ENCODE data around the gene TTC39A. TPM values are rescaled to one million over a fixed set of nuclear protein-coding genes. Genes with fewer than 3 reads are reported as not detected.

TTC39A gene
- 100 to 1,000 TPM in 1 of 2 donors, 10 to 100 TPM in 1; 80.4 to 114 TPM for total RNA-seq
- long read RNA-seq, transcript TTC39A-208 (18 exons, 2,718 nt) = major isoform, 5 of 169 reads
- long read RNA-seq, partial matches to known transcripts = 36 of 169 reads
- long read RNA-seq, other reads (novel, unspliced or antisense) = 125 of 169 reads

DNA sequence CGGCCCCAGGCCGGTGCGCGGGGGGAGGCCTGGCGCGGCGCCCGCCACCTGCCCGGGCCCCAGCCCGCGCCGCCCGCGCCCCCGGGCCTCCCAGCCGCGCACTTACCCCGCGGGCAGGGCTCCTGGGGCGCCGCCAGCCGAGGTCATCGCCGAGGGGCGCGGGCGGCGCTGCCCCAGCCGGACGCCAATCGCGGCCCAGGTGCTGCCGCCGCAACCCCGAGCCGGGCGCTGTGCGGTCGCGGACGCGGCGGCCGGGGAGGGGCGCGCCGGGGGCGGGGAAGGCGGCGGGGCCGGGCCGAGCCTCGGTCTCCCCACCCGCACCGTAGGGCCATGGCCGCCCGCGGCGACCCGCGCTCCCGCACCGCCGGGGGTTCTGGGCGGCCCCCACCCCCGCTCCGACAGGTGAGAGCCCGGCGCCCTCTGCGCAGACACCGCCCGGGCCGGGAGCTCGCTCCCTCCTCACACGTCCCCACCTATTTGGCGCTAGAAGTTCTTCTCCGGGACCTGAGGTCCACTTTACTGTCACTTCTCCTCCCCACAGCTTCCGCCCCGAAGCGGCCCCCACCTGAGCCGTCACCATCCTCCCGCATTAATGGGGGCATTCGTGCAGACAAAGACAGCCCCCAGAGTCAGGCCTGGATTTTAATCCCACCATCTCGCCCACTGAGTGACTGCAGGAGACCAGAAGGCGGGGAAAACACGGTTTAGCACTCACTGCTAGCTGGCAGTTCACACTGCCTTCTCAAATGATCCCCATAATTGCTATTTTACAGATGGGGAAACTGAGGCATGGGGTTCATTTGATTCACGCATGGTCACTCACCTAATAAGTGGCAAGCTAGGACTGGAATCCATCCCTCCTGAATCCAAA is at the start of gene TTC39A:
Gene TTC39A, minus strand, starts transcription at position 232 of the 871 bp plus-strand sequence. Its CDS starts 85 bp downstream, at position 147.
- DNase-seq (peak in 1 of 2 donors; percentile 40), ATAC-seq (peak; percentile 12)

DNA sequence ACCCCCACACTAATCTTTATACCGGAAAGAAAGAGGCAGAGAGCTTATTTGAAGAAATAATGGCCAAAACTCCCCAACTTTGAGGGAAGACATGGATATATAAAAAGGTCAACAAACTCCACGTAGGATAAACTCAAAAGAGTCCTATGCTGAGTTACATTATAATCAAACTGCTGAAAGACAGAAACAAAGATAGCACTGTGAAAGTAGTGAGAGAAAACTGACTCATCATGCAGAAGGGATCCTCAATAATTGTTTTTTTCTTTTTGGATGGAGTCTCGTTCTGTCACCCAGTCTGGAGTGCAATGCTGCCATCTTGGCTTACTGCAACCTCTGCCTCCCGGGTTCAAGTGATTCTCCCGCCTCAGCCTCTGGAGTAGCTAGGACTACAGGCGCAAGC is 48.5 kb upstream of the TTC39A start:
- intact Hi-C loops (cut with DNase I, micrococcal nuclease) = no loop called here
- ATAC-seq (no peak), DNase-seq (no peak)

More for the DNA sequence above, at the start of gene TTC39A:
- intact Hi-C loops (cut with DNase I, micrococcal nuclease) = no loop called here

DNA sequence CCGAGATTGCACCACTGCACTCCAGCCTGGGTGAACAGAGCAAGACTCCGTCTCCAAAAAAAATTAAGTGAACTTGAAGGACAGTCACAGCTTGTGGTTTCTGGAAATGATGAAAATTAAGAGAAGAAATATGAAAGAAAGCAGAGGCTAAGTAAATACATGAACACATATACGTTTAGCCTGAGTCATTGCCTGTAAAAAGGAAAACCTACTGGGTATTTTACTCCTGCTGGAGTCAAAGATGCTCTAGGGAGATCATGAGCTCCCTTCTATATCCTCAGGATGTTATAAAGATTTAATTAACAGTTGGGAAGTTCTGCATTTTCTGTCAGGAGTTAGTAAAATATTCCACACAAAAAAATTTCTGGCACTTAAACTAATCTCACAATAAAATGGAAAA is 43.5 kb upstream of the TTC39A start:
- ATAC-seq (no peak), DNase-seq (no peak)
- intact Hi-C loops (cut with DNase I, micrococcal nuclease) = no loop called here

DNA sequence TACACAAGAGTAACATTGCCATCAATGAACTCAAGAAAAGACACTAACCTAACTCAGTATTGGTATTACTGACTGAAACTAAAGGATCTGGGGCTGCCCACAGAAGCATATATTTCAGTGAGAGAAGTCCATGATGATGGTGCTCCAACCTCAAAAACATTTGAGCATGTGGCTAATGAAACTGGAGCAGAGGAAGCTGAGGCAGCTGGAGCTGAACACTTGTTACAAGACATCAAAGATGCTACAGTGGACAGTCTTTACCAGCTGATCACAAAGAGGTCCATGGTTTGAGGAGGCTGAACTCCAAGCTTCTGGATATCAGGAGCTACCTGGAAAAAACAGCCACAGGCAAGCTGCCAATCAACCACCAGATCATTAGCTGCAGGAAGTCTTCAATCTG is 42.2 kb upstream of the TTC39A start:
- intact Hi-C loops (cut with DNase I, micrococcal nuclease) = no loop called here
- DNase-seq (no peak), ATAC-seq (no peak)

DNA sequence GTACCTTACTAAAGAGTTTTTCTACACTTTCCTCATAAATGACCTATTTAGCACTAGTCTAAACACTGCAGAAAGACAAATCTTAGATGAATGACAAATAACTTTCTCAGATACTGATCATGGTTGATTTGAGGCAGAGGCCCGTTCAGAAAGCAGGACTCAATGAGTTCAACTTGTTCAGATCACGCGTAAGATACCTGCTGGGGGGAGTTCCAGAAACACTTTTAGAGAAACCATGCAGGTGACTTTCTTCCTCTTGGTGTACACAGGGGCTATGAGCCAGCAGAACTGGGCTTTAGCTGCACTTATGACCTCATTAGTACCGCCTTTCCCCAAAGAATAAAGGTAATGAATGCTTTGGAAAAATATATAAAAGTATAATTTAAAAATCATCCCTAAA is 38.8 kb upstream of the TTC39A start:
- intact Hi-C loops (cut with DNase I, micrococcal nuclease) = no loop called here
- no peak for ATAC-seq

DNA sequence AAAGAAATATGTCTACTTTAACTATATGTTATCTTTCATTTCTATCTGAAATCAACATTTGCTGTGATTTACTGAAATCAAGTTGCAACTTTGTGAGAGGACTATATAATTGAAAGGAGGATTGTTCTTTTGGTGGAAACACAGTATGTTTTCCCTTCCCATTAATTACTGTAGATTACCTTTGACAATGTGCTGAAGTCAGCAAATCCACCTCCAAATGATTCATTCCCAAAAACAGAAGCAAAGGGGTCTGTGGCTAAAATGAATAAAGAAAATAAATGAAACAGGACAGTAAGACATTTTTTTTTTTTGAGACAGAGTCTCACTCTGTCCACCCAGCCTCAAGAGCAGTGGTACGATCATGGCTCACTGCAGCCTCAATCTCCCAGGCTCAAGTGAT is 35.4 kb upstream of the TTC39A start:
- ATAC-seq (no peak), DNase-seq (no peak)
- intact Hi-C loops (cut with DNase I, micrococcal nuclease) = no loop called here

More for the DNA sequence above, 38.8 kb upstream of the TTC39A start:
- no peak for DNase-seq

DNA sequence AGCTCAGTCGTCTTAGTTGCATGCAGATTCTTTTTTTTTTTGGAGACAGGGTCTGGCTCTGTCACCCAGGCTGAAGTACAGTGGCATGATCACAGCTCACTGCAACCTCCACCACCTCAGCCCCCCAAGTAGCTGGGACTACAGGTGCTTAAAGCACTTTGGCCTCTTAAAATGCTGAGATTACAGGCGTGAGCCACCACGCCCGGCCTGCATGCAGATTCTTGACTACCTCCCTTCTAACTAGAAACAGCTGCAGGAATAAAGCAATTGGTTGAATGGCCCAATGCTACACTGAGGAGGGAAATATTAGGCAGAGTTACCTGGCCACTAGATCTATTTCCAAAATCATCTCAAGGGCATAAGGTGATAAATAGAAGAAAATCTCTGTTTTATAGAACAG is 29.5 kb upstream of the TTC39A start:
- DNase-seq (no peak), ATAC-seq (peak; percentile 51)
- intact Hi-C loops (cut with DNase I, micrococcal nuclease) = no loop called here

DNA sequence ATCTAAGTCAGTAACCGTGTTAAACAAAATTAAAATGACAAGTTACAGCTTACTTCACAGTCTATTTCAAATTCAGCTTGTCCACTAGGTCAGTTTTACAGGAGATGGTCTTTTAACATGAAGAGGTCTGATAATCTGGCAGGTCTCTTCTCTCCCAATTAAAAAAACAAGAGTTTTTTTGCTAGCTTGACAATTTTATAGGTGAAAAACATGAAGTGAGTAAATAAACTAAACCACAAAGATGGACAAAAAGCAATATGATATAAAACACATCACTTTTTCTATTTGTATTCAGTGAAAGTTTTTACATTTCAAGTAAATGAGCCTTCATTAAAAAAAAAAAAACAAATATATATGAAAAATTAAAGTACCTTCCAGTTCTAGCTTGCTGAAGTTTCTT is 25.0 kb upstream of the TTC39A start:
- DNase-seq = no peak
- ATAC-seq = no peak

DNA sequence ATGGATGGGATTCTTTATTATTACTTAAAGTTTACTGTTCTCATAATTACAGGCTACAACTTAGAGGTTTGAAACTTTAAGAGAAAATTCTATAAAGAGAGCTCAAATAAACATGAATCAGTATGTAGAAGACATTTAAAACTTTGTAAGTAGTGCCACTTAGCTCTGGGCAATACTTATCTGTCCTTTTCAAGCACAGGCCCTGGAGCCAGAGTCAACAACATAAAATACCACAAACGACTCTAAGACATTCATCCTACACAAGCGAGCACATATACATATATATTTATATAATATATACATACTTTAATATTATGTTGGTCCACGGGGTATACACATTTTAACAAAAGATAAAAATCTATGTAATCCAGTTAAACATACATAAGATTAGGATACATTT is 24.1 kb upstream of the TTC39A start:
- intact Hi-C loops (cut with DNase I, micrococcal nuclease) = no loop called here
- DNase-seq = no peak

More for the DNA sequence above, 25.0 kb upstream of the TTC39A start:
- intact Hi-C loops (cut with DNase I, micrococcal nuclease) = no loop called here

DNA sequence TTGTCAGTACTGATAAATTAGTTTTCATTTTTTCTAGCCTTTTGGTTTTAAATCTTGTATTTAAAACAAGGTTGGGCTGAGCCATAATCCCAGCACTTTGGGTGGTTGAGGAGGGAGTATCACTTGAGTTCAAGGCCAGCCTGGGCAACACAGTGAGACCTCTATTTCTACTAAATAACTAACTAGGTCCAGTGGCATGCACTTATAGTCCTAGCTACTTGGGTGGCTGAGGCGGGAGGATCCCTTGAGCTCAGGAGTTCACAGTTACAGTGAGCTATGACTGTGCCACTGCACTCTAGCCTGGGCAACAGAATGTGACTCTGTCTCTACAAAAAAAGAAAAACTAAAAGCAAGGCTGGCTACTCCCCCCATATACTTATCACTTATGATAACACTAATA is 21.5 kb upstream of the TTC39A start:
- DNase-seq (no peak), ATAC-seq (no peak)
- intact Hi-C loops (cut with DNase I, micrococcal nuclease) = no loop called here

More for the DNA sequence above, 24.1 kb upstream of the TTC39A start:
- no peak for ATAC-seq

DNA sequence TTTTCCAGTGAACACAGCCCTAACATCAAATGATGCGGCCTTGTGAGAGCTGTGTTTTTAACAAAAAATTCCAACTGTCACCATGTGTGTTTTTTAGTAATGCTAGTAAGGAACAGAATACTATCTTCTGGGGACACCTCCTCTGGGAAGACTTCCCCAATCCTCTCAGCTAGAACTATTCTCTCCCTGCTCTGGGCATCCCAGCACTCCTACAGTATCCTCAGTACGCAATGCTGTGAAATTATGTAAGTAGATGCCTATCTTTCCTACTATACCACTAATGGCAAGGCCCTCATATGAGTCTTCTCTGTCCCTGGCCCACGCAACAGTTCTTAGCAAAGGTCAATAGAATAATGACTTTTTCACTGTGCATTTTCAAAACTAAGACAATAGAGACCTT is 19.5 kb upstream of the TTC39A start:
- DNase-seq = no peak
- ATAC-seq = no peak
- intact Hi-C loops (cut with DNase I, micrococcal nuclease) = no loop called here

DNA sequence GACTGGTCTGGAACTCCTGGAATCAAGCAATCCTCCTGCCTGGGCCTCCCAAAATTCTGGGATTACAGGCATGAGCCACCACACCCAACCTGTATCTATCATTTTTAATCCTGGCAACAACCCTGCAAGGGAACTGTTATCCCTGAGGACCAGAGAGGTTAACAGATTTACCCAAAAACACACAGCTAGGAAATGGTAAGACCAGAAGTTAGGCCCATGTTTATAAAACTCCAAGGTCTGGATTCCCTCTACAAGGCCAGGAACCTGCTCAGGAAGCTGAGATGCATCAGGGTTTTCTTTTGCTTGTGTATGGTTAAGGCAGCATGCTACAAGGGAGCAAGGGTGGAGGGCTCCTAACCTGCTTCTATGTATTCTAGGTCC is 17.8 kb upstream of the TTC39A start:
- no peak for DNase-seq
- ATAC-seq = no peak
- intact Hi-C loops (cut with DNase I, micrococcal nuclease) = no loop called here

DNA sequence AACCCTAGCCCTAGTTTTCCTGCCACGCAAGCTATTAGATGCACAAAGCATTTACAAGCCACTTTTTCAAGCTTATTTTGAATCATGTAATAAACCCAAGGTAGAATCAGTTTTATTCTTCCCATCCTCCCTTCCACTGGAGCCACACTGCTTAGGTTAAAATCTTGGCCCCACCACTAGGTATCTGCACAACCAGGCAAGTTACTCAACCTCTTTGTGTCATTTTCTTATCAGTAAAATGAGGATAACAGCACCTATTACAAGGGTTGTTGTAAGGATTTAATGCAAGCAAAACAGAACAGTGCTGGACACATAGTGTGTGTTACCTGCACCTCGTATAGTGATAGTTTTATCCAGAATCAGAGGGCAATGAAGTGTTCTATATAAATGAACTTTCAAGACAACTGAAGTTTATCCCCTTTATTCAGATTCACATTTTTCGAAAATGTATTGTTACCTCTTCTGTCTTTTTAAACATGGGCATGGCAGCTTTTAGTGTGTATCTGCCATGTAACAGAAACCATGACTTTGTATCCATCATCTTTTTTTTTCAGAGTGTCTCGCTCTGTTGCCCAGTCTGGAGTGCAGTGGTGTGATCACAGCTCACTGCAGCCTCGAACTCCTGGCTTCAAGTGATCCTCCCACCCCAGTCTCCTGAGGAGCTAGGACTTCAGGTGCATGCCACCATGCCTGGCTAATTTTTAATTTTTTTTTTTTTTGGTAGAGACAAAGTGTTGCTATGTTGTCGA is 17.2 kb upstream of the TTC39A start:
- DNase-seq = no peak
- ATAC-seq = no peak
- intact Hi-C loops (cut with DNase I, micrococcal nuclease) = no loop called here

DNA sequence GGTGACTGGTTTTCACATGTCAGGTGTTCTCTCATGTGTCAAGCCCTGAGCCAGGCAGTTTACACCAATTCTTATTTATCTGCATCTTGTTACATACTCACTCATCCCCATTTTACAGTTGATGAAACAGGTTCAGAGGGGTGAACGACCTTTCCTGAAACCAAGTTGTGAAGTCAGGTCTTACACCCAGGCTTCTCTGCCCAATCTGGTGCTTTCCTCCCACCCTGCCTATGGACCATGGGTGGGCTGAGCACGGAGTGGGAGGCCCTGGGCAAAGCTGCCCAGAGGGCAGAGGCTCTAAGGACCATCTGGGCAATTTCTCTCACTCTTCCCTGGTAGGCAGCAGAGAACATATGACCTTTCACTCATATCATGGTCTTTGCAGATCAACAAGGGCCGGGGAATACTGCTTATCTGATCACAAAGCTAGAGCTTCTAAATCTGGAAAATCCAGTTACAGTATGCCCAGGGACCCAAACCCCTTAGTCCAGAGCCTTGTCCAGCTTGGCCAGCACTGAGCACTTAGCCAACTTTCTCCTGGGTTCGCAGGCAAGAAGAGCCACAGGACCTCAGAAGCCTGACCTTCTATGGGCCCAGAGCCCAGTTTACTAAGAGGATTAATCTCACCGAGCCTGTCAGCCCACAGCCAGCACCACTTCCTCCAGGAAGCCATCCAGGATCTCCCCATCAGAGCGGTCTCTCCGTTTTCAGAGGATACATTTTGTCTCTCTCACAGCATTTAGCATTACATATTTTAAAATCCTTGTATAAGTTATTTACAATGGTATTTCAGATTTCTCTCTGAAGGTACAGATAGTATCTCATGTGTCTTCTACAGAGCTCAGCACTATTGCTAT is 16.0 kb upstream of the TTC39A start:
- no peak for DNase-seq
- no peak for ATAC-seq
- intact Hi-C loops (cut with DNase I, micrococcal nuclease) = no loop called here

DNA sequence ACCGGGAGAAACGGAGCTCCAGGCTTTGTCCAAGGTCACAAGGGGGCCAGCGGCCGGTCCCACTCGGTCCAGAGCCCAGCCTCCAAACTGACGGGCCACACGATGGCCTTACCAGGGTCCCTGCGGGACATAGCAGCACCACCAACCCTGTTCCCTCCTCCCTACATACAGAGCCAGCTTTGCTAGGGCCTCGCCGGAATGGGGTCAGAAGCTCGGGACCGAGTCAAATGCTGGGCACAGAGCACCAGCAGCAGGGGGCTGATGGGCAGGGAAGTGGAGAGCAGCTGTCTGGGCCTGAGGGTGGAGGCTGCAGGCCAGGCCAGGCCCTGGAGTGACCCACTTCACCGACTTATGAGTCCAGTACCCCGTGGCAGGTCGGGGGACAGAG is 14.9 kb upstream of the TTC39A start:
- intact Hi-C loops (cut with DNase I, micrococcal nuclease) = no loop called here

DNA sequence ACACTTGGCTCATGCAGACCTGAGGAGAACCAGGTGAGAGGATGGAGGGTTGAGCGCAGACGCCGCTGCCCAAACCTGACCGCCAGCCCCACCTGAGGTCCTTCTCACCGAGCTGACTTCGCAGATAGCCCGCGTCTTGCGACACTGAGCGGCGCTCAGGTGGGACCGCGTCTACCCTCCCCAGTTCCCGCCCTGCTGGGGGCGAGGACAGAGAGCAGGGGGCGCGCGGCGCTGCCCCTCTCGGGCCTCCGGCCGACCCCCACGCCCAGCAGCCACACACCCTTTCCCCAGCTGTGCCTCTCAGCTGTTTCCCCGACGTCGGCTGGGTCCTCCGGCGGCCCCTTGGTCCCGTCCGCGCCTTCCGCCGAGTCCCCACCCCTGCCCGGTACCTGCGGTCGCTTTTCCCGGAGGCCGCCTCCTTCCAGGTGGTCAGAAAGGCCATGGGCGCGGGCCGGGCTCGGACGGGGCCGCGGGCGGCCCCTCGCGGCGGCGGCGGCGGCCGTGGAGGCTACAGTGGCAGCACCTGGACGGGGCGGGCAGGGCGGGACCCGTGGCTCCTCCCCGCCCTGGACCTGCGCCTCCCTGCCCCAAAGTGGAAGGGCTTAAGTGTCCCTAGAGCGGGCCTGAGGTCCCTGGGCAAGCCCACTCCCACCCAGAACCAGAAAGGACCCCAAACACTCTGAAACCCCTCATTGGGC is 14.4 kb upstream of the TTC39A start:
- intact Hi-C loops (cut with DNase I, micrococcal nuclease) = no loop called here
- ATAC-seq (peak; percentile 90), DNase-seq (peak; percentile 45 to 73)

More for the DNA sequence above, 14.9 kb upstream of the TTC39A start:
- DNase-seq (no peak), ATAC-seq (peak; percentile 14)

DNA sequence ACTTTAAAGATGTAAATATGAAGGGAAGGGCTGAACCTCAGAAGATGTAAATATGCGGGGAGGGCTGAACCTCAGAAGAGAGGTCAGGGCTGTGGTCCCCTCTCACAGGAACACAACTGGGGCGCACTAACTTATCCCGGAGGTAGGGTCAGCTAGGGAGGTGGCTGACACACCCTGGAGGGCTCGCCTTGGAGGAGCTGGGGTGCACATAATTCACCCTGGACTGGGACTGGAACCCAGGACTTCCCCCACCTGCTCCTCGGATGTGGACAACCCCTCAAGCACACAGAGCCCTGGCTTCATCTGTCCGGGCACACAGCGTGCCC is 13.9 kb upstream of the TTC39A start:
- DNase-seq (no peak), ATAC-seq (no peak)
- intact Hi-C loops (cut with DNase I, micrococcal nuclease) = no loop called here

DNA sequence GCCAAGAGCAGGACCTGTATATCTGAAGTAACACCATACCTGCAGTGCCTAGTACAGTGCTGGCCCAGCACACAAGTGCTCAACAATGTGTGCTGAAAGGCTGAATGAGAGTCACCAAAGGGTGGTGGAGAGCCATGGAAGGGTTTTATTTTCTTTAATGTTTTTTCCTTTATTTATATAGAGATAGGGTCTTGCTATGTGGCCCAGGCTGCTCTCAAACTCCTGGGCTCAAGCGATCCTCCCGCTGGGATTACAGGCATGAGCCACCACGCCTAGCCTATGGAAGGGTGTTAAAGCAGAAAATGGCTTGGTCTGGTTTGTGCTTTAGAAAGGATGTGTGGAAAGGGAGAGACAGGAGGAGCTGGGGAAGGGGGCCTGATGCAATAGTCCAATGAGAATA is 13.3 kb upstream of the TTC39A start:
- intact Hi-C loops (cut with DNase I, micrococcal nuclease) = no loop called here
- DNase-seq (no peak), ATAC-seq (no peak)

Measured in left colon (tissue), 2 donors.